Subcutaneous abdominal adipose tissue (tissue), 5 donors: ENCODE measurements around the gene ATP10A.

Source experiments
- H3K27ac ChIP-seq: one replicate; pipeline ENCODE4 v1.7.0; 2013; ENCODE audit warnings: low read depth, mild to moderate bottlenecking, inconsistent platforms, low read length, moderate library complexity
- H3K27me3 ChIP-seq, 5 donors: one replicate each; pipeline ENCODE4 v1.7.0; 2013; ENCODE audit warnings: low read length in 5 of 5, inconsistent platforms in 1 of 5; ENCODE audit not compliant: control insufficient read depth in 5 of 5, insufficient read depth in 4 of 5
- H3K36me3 ChIP-seq, 5 donors: one replicate each; pipeline ENCODE4 v1.7.0; 2013; ENCODE audit warnings: low read length in 5 of 5; ENCODE audit not compliant: control insufficient read depth in 5 of 5, insufficient read depth in 5 of 5
- H3K4me1 ChIP-seq, 5 donors: one replicate each; pipeline ENCODE4 v1.7.0; 2013; ENCODE audit warnings: low read length in 5 of 5, mild to moderate bottlenecking in 3 of 5, moderate library complexity in 1 of 5; ENCODE audit not compliant: control insufficient read depth in 5 of 5, insufficient read depth in 5 of 5
- H3K4me3 ChIP-seq, 5 donors: one replicate each; pipeline ENCODE4 v1.7.0; 2013; ENCODE audit warnings: low read length in 5 of 5, low read depth in 1 of 5
- H3K9ac ChIP-seq, 5 donors: one replicate each; pipeline ENCODE4 v1.7.0; 2013; ENCODE audit warnings: low read length in 5 of 5, mild to moderate bottlenecking in 4 of 5, moderate library complexity in 3 of 5
- H3K9me3 ChIP-seq, 5 donors: one replicate each; pipeline ENCODE4 v1.7.0; 2013; ENCODE audit warnings: low read length in 5 of 5; ENCODE audit not compliant: control insufficient read depth in 5 of 5
- donor health status: healthy.
- donor health status: healthy.
- donor health status: healthy.
- donor health status: healthy.
- donor health status: healthy.

Gene ATP10A

GRCh38 chr15:25783134-25783533 is 80.0 kb downstream of the ATP10A start:
- Histone ChIP-seq H3K36me3 (peaks cover 0 to 13% (median 7%) of the 10 kb centered on the region in 5 donors), H3K4me1 (peaks cover 4 to 31% (median 20%) of the 10 kb centered on the region in 5 donors), H3K9ac (peak overlapping the region in 1 of 5 donors; percentile 4), H3K27ac (no peak overlapping the region), H3K9me3 (no peaks in the 10 kb centered on the region), H3K27me3 (no peaks in the 10 kb centered on the region), H3K4me3 (no peak overlapping the region)

GRCh38 chr15:25780479-25781255 is 82.5 kb downstream of the ATP10A start:
- Histone ChIP-seq H3K4me3 (no peak overlapping the region), H3K36me3 (peaks cover 0 to 13% (median 7%) of the 10 kb centered on the region in 5 donors), H3K9ac (no peak overlapping the region), H3K4me1 (peaks cover 5 to 19% (median 14%) of the 10 kb centered on the region in 5 donors), H3K27me3 (no peaks in the 10 kb centered on the region), H3K27ac (no peak overlapping the region), H3K9me3 (no peaks in the 10 kb centered on the region)

GRCh38 chr15:25778161-25778560 is 85.0 kb downstream of the ATP10A start:
- Histone ChIP-seq H3K4me3 (no peak overlapping the region), H3K27ac (no peak overlapping the region), H3K27me3 (no peaks in the 10 kb centered on the region), H3K36me3 (peaks cover 0 to 13% (median 7%) of the 10 kb centered on the region in 5 donors), H3K4me1 (peaks cover 10 to 18% (median 13%) of the 10 kb centered on the region in 5 donors), H3K9ac (no peak overlapping the region), H3K9me3 (no peaks in the 10 kb centered on the region)

GRCh38 chr15:25777037-25777436 is 86.1 kb downstream of the ATP10A start:
- Histone ChIP-seq H3K9ac (no peak overlapping the region), H3K4me1 (peaks cover 10 to 20% (median 13%) of the 10 kb centered on the region in 5 donors), H3K27ac (no peak overlapping the region)

GRCh38 chr15:25776071-25776746 is 86.9 kb downstream of the ATP10A start:
- H3K4me3 ChIP-seq: peak overlapping the region in 1 of 5 donors; percentile 3
- H3K9ac ChIP-seq: peak overlapping the region in 1 of 5 donors; percentile 9
- H3K36me3 ChIP-seq: peaks cover 0 to 13% (median 7%) of the 10 kb centered on the region in 5 donors
- H3K9me3 ChIP-seq: no peaks in the 10 kb centered on the region
- no peaks in the 10 kb centered on the region for H3K27me3 ChIP-seq
- peak overlapping the region; percentile 78 for H3K27ac ChIP-seq
- H3K4me1 ChIP-seq: peaks cover 10 to 20% (median 13%) of the 10 kb centered on the region in 5 donors

More at GRCh38 chr15:25777037-25777436, 86.1 kb downstream of the ATP10A start:
- H3K9me3 ChIP-seq: no peaks in the 10 kb centered on the region
- peaks cover 0 to 13% (median 7%) of the 10 kb centered on the region in 5 donors for H3K36me3 ChIP-seq
- H3K4me3 ChIP-seq: no peak overlapping the region
- no peaks in the 10 kb centered on the region for H3K27me3 ChIP-seq

GRCh38 chr15:25775317-25775912 is 87.7 kb downstream of the ATP10A start:
- Histone ChIP-seq H3K4me1 (peaks cover 10 to 20% (median 13%) of the 10 kb centered on the region in 5 donors), H3K27me3 (no peaks in the 10 kb centered on the region), H3K4me3 (peak overlapping the region in 1 of 5 donors; percentile 3), H3K36me3 (peaks cover 0 to 7% (median 4%) of the 10 kb centered on the region in 5 donors), H3K27ac (peak overlapping the region; percentile 78), H3K9ac (peak overlapping the region in 1 of 5 donors; percentile 64), H3K9me3 (no peaks in the 10 kb centered on the region)

- H3K4me3 ChIP-seq: no peak overlapping the region
- peaks cover 10 to 20% (median 13%) of the 10 kb centered on the region in 5 donors for H3K4me1 ChIP-seq
- H3K27ac ChIP-seq: peak overlapping the region; percentile 23
- H3K9me3 ChIP-seq: no peaks in the 10 kb centered on the region
- H3K27me3 ChIP-seq: no peaks in the 10 kb centered on the region
- peak overlapping the region in 1 of 5 donors; percentile 46 for H3K9ac ChIP-seq
- peaks cover 0 to 2% (median under 1%) of the 10 kb centered on the region in 5 donors for H3K36me3 ChIP-seq
Measured at GRCh38 chr15:25774871-25775270, 88.3 kb downstream of the ATP10A start.

- H3K9me3 ChIP-seq: no peaks in the 10 kb centered on the region
- no peak overlapping the region for H3K4me3 ChIP-seq
- no peak overlapping the region for H3K27ac ChIP-seq
- no peaks in the 10 kb centered on the region for H3K36me3 ChIP-seq
- peaks cover 10 to 20% (median 13%) of the 10 kb centered on the region in 5 donors for H3K4me1 ChIP-seq
- no peaks in the 10 kb centered on the region for H3K27me3 ChIP-seq
- H3K9ac ChIP-seq: no peak overlapping the region
Measured at GRCh38 chr15:25773248-25773647, 89.9 kb downstream of the ATP10A start.

- H3K27ac ChIP-seq: no peak overlapping the region
- H3K9ac ChIP-seq: no peak overlapping the region
- peaks cover 10 to 20% (median 13%) of the 10 kb centered on the region in 5 donors for H3K4me1 ChIP-seq
- no peaks in the 10 kb centered on the region for H3K36me3 ChIP-seq
- H3K27me3 ChIP-seq: no peaks in the 10 kb centered on the region
- no peaks in the 10 kb centered on the region for H3K9me3 ChIP-seq
- H3K4me3 ChIP-seq: no peak overlapping the region
Measured at GRCh38 chr15:25772500-25772899, 90.6 kb downstream of the ATP10A start.
